HG03066 (cell line): Measurements from ENCODE around the gene GLT6D1.
"Not testable (repeated sequence)": the region's sequence is repeated elsewhere in the genome, so short reads cannot be mapped to it uniquely, and the experiment has no call there.

Experiments used
- ATAC-seq: cut with Tn5 transposase; IDR thresholded peaks from one replicate; pipeline ENCODE4 v1.9.1; 2021; ENCODE audit warnings: low read depth; ENCODE audit not compliant: unreplicated experiment

The GLT6D1 gene

GRCh38 chr9:135636930-135637530 lies 2.3 kb downstream of the GLT6D1 start:
- ATAC-seq, result not testable (repeated sequence)

- ATAC-seq, result no peak
Observed at GRCh38 chr9:135632841-135633240, 6.5 kb downstream of the GLT6D1 start.

DNA sequence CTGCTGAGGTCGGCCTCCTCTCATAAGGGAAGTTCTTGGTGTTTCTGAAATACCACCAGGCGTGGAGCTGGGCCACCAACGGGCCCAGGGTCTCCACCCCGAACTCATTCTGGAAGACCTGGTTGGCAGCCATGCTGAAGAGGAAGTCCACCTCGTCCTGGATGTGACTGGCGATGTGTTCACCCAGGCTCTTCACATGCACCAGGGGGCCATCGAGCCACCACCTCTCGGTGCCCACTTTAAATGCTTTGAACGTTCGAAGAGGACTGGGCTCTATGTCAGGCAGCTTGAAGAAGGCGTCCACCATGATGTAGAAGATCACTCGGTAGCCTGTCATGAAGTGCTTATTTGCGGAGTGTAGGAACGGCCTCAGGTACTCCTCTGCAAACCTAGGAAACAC lies 15.1 kb downstream of the GLT6D1 start:
- ATAC-seq, result no peak

DNA sequence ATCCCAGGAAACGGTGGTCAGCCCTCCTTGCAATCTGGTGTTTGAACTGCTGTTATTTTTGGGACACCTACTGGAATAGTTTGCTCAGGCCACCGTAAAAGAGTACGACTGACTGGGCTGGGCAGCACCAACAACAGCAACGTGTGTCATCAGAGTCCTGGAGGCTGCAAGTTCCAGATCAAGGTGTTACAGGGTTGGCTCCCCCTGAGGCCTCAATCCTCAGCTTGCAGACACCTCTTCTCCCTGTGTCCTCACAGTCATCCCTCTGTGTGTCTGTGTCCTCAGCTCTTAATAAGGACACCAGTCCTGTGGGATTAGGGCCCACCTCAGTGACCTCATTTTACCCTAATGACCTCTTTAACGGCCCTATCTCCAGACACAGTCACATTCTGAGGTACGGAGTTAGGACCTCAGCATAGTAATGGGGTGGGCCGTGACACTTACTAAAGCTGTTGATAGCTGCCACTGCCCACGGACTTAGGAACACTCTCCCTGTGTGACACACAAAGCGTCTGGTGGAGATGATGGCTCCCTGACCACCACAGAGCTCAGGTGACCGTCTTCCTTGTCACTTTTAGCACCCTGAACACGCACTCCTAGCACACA lies 16.8 kb downstream of the GLT6D1 start:
- no peak for ATAC-seq

DNA sequence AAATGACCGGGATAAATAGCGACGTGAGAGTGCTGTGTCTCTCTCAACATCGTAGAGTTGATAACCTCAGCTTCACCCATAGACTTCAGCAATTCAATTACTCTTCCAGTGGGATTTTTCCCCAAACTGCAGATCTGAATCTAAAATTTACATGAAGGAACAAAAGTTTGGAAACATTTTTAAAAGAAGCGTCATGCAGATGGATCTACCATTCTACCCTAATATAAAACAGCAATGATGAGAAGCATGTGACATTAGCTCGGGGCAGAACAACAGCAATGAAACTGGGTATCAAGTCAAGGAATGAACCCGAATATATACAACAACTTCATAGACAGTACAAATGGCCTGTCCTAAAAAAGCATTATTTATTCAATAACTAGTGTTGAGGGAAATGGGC lies 18.8 kb downstream of the GLT6D1 start:
- no peak for ATAC-seq

- no peak for ATAC-seq
Observed at GRCh38 chr9:135619599-135619886, 19.8 kb downstream of the GLT6D1 start.

DNA sequence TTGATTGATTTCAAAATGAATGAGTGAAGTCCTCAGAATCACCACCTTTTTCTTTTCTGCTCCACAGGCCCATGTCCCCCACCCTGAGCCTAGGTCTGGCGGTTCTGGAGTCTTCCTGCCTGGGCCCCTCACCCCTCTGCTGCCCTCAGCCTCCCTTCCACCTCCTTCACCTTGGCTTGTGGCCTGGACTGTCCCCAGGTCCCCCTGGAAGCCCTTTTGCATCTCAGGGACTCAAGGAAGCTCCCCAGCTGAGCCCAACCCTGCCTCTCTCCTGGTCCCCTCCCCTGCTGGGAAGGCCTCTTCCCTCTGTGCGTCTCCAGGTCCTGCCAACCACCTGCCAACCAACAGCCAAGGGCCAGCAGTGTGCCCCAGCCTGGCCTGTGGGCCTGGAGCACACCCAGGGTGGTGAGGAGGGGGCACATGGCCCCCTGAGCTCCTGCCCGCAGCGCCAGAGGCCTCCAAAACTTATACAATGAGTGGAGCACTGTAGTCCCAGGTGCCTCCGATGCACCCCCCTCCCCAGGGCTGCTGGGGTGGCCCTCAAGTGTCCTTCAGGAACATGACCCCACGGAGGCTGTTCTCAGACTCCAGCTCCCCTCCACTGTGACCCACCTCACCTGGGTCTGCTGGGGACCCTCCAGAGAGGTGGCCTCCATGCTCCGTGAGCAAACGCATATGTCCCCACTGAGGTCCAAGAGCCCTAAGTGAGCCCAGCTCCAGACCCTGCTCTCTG lies 20.3 kb downstream of the GLT6D1 start:
- ATAC-seq, result no peak

DNA sequence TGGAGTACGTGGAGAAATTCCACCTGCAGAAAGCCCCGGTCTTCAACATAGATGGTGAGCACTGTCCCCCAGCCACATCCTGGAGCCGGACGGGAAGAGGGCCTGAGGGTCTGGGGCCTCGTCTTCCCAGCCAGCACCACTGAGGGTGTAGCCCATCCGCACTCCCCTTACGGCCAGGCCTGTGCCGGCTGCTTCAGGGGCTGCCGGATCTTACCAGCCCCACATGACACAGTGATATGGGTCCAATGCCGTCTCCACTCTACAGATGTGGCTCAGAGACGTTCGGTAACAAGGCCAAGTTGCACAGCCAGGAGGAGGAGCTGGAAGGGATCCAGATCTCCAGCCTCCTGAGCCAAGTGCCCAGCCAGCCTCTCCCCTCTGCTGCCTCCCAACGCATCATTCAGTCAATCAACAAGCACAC lies 21.3 kb downstream of the GLT6D1 start:
- ATAC-seq, result no peak

DNA sequence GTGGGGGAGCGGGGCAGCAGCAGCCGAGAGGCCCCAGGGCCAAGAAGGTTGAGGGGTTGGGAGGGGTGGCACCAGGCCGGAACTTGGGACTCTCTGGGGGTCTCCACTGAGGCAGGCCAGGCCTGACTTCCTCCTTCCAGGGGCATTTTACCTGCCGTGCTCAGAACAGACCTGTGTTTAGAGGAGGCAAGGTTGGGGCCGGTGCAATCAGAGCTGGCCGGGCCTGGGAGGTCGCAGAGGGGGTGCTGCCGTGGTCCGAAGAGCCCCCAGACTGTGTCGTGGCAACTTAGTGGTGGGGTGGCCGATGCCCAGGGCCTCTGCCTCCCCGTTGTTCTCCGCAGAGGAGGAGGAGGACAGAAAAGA lies 21.8 kb downstream of the GLT6D1 start:
- no peak for ATAC-seq

GRCh38 chr9:135616619-135617537 lies 22.5 kb downstream of the GLT6D1 start:
- ATAC-seq, result no peak

DNA sequence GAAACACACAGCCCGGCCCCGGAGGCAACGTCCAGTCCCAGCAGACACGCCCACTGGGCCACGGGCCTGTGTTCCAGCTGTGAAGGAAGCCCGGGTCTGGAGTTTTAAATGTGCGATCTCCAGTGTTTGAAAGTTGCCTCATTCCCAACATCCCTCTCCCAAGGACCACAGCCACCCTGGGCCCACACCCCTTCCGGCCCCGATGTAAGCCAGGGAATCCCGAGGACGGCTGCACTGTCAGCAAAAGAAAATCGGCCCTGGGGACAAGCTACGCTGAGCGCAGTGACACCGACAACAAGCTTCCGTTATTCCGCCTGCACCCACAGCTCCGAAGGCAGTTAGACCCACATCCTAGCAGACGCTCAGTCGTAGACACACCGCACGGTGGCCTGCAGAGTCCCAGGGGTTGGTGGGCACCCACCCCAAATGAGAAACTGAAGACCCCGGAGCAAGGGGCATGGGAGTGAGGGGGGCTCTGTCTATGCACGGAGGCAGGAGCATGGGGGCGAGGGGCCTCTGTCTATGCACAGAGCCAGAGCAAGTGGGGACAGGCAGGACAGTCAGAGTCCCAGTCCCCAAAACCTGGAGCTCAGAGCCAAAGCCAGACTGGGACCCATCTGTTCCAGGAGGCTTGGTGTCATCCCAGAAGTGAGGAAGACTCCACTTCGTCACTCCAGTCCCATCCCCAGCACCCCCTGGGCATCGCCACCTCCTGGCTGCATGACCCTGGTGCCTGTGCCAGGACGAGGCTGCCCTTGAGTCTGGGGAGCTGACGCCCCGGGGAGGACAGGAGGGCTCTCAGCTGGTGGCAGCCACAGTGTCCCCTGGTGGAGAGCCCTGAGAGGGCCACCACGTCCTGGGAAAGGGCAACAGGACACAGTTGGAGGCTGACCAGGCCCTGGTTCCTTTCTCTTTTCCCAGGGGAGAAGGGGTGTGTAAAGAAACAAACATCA lies 23.4 kb downstream of the GLT6D1 start:
- ATAC-seq, result no peak

DNA sequence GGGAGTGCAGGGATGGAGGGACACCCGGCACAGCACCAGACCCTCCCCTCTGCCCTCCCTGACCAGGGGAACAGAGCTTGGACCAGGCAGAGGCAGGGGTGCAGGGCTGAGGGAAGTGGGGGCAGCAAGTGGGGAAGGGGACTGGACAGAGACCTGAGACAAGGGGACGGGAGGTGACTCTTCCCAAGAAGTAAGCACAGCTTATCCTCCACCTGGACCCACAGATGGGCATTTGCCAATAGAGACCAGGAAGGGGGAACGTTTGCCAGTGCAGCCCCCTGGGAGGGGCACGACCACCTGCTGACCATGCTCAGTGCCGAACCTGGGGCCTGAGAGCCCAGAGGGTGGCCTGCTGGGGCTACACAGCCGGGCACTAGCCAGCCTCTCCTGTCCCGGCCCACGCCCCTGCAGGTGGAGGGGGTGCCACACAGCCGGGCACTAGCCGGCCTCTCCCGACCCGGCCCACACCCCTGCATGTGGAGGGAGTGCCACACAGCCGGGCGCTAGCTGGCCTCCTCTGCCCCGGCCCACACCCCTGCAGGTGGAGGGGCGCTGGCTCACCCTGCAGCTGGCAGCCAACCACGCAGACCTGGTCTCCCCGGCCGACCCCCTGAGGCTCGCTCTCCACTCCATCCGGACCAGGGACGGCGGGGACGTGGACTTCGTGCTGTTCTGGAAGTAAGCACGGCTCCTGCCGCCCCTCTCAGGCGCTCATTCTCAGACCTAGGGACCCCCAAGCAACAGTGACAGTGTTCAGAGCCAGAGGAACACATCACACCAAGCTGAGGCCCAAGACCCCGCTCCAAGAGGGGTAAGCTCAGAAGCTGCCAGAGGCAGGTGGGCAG lies 24.3 kb downstream of the GLT6D1 start:
- no peak for ATAC-seq

DNA sequence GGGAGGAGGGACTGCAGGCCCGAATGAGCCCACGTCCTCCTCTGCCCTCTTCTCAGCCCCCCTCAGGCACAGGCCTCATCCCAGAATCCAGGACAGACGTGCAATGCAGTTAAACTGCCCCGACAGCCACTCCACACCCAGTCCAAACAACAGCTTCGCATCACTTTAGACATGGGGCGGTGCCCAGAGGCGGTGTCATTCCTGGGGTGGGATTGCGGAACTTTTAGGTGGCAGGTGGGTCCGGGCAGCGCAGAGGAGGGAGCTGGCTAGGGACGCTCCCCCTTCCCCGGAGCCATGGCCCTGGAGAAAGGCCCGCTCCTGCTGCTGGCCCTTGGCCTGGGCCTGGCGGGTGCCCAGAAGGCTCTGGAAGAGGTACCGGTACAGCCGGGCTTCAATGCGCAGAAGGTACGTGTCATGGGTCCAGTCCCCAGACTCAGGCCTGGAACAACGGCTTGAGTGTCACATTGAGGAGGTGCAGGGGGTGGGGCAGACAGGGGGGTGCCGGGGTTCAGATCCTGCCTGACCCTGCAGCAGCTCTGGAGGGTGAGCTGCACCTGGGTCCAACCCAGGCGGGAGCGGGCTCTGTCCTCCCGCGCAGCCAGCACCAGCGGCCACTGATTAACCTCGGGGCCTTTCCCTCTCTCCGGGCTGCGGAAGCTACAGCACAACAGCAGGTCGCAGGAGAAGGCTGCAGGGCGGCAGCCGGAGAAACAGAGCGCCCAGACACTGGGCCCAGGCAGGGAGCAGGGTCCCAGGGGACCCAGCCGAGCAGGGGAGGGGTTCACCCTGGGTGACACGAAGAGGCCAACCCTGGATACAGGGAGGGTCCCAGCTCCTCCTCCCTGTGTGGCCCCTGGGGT lies 25.2 kb downstream of the GLT6D1 start:
- ATAC-seq, result no peak

DNA sequence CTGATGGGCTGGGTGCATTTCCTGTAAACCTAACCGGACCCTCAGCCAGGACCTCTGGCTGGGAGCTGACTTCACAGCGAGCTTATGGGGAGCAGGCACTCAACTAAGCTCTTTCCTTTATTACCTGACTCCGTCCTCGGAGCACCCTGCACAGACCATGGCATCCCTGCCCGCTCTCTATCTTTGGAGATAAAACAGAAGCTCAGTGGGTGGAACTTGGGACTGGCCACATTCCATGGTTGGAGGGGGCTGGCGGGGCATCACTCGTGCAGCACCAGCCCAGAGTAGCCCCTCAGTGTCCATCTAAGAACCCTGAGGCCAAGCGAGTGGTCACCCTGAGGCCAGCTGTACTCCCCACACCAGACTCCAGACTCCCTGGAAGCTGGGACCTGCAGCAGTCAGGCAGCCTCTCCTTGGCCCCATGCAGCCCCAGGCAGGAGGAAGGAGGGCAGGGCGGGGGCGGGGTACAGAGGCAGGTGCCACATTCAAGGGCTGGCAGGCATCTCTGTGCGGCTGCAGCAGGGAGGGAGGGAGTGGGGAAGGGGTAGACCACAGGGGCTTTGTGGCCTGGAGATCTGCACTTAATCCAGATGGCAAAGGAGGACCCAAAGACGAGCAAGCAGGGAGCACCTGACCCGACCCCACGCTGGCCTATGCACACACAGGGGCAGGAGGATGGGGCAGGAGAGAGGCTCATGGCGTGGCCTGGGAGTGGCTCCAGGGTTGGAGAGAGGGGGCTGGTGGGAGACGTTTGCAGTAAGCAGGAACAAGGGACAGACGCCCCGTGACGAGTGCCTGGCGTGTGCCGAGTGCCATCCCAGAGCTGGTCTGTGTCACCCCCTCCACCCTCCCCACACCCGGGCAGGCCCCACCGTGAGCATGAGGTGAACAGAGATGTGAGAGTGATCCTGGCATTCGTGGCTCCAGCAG lies 26.1 kb downstream of the GLT6D1 start:
- ATAC-seq, result no peak

DNA sequence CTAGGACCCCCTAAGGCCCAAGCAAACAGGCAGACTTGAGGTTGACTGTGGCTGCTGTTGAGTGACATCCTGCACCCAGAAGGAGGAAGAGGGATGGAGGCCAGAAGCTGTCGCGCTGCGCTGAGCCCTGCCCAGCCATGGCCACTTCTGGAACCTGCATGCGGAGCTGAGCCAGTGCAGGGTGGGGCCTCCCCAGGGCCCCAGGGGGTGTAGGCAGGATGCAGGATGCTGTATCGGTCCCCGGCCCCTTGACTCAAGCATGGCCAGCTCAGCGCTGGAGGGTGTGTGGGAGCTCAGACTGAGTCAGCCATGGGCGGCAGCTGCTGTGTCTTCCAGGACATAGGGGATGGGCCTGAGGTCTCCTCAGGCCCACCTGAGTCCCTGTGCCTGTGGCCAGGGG lies 26.9 kb downstream of the GLT6D1 start:
- ATAC-seq, result no peak

DNA sequence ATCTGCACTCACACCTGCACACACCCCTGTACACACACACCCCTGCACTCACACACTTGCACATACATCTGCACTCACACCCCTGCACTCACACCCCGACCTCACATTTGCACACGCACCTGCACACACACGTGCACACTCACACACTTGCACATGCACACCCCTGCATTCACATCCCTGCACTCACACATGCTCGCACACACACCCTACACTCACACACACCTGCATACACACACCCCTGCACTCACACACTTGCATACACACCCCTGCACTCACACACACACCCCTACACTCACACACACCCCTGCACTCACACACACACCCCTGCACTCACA lies 27.5 kb downstream of the GLT6D1 start:
- ATAC-seq, result no peak

GRCh38 chr9:135611142-135611874 lies 28.0 kb downstream of the GLT6D1 start:
- ATAC-seq, result no peak
